Ovary (tissue), 3 donors: Measurements from ENCODE around the gene HCAR2.

Experiments
- EP300 ChIP-seq: sonication (generic); formaldehyde crosslinking; IDR thresholded peaks from one replicate; pipeline ENCODE4 v1.6.1; 2017; ENCODE audit warnings: antibody characterized with exemption
- POLR2A ChIP-seq: fragments of 450-650 bp; IDR thresholded peaks from one replicate; pipeline ENCODE4 v1.6.1; 2017; ENCODE audit warnings: antibody characterized with exemption, mild to moderate bottlenecking, moderate library complexity
- TF ChIP-seq, protein P1 (sequence below), 3 donors: fragments of 450-650 bp in 2 of 3; fragments of 200-600 bp in 1 of 3; IDR thresholded peaks; one replicate each; pipeline versions ENCODE4 v1.5.1 to v1.8.0; 2016 to 2022; ENCODE audit warnings: antibody characterized with exemption in 3 of 3, mild to moderate bottlenecking in 1 of 3
- donor health status: DM: no; HTN: no; CAD: no.

DNA sequence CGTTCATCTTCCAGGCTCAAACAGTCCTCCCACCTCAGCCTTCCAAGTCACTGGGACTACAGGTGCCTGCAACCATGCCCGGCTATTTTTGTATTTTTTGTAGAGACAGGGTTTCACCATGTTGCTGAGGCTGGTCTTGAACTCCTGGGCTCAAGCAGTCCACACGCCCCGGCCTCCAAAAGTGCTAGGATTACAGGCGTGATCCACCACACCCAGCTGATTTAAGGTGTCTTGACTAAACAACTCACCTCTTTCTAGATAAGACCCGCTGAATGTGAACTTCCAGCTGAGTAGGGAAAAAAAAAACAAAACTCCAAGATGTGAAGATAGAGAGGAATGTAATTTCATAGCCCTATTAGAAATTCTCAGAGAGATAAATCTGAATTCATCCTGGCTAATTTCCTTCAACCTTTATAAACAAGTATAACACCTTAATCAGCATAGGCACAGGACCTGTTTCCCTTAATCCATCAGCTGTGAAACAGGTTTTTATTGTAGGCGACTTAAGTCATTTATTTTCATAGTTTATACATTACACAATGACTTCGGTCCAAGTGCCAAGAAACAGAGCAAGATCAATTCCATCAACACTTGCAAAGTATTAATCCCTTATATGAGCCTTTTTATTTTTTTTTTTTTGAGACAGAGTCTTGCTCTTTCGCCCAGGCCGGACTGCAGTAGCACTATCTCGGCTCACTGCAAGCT lies 51.5 kb downstream of the HCAR2 start:
- TF ChIP-seq, protein P1, sequence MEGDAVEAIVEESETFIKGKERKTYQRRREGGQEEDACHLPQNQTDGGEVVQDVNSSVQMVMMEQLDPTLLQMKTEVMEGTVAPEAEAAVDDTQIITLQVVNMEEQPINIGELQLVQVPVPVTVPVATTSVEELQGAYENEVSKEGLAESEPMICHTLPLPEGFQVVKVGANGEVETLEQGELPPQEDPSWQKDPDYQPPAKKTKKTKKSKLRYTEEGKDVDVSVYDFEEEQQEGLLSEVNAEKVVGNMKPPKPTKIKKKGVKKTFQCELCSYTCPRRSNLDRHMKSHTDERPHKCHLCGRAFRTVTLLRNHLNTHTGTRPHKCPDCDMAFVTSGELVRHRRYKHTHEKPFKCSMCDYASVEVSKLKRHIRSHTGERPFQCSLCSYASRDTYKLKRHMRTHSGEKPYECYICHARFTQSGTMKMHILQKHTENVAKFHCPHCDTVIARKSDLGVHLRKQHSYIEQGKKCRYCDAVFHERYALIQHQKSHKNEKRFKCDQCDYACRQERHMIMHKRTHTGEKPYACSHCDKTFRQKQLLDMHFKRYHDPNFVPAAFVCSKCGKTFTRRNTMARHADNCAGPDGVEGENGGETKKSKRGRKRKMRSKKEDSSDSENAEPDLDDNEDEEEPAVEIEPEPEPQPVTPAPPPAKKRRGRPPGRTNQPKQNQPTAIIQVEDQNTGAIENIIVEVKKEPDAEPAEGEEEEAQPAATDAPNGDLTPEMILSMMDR (IDR thresholded peaks at IDR 0.05) = no peak
- no peak for TF ChIP-seq EP300
- no peak for TF ChIP-seq POLR2A
